Activated T-cell treated with anti-CD3 and anti-CD28 coated beads for 24 hours (primary cell): ENCODE data around the gene TGM1.
A peak's percentile ranks its signal among the peaks of the same experiment; 100 is the strongest.
"Not testable (repeated sequence)": the region's sequence is repeated elsewhere in the genome, so short reads cannot be mapped to it uniquely, and the experiment has no call there.

ENCODE experiments used
- DNase-seq: peaks from one replicate; pipeline ENCODE4 v3.0.0-alpha.2; 2020; ENCODE audit warnings: low read depth

TGM1 gene

GRCh38 chr14:24254630-24255392 lies 8.2 kb downstream of the TGM1 start:
- DNase-seq = no peak

- no peak for DNase-seq
Measured at GRCh38 chr14:24253936-24254335, 9.0 kb downstream of the TGM1 start.

GRCh38 chr14:24252289-24253124 lies 10.5 kb downstream of the TGM1 start:
- no peak for DNase-seq

GRCh38 chr14:24251880-24252288 lies 11.1 kb downstream of the TGM1 start:
- no peak for DNase-seq

GRCh38 chr14:24250354-24250753 lies 12.6 kb downstream of the TGM1 start:
- no peak for DNase-seq

- no peak for DNase-seq
Measured at GRCh38 chr14:24249230-24250021, 13.6 kb downstream of the TGM1 start.

GRCh38 chr14:24247422-24247821 lies 15.6 kb downstream of the TGM1 start:
- DNase-seq = no peak

- no peak for DNase-seq
Measured at GRCh38 chr14:24246765-24247212, 16.2 kb downstream of the TGM1 start.

GRCh38 chr14:24245350-24245749 lies 17.6 kb downstream of the TGM1 start:
- not testable (repeated sequence) for DNase-seq

- no peak for DNase-seq
Measured at GRCh38 chr14:24243336-24243836, 19.6 kb downstream of the TGM1 start.

- DNase-seq = peak; percentile 92
Measured at GRCh38 chr14:24241829-24242443, 21.0 kb downstream of the TGM1 start.

GRCh38 chr14:24240110-24240918 lies 22.7 kb downstream of the TGM1 start:
- no peak for DNase-seq

- DNase-seq = no peak
Measured at GRCh38 chr14:24238527-24239037, 24.4 kb downstream of the TGM1 start.

- DNase-seq = no peak
Measured at GRCh38 chr14:24238123-24238522, 24.9 kb downstream of the TGM1 start.

GRCh38 chr14:24237463-24237955 lies 25.5 kb downstream of the TGM1 start:
- no peak for DNase-seq

- no peak for DNase-seq
Measured at GRCh38 chr14:24236689-24237462, 26.1 kb downstream of the TGM1 start.

- DNase-seq = no peak
Measured at GRCh38 chr14:24235804-24236688, 26.9 kb downstream of the TGM1 start.
